Neural cell (in vitro differentiated cells): ENCODE measurements around the gene ACAD10.

Source experiments
- POLR2AphosphoS5 ChIP-seq: IDR thresholded peaks from 2 replicates; pipeline ENCODE4 v1.6.1; 2012
- TF ChIP-seq, protein P1 (sequence below): fragments of 450-650 bp; IDR thresholded peaks from 2 replicates; pipeline ENCODE4 v1.5.1; 2014; ENCODE audit warnings: antibody characterized with exemption, mild to moderate bottlenecking, moderate library complexity; ENCODE audit not compliant: poor library complexity, severe bottlenecking

GRCh38 chr12:111715279-111715678, 29.4 kb downstream of the ACAD10 start:
- TF ChIP-seq, protein P1, sequence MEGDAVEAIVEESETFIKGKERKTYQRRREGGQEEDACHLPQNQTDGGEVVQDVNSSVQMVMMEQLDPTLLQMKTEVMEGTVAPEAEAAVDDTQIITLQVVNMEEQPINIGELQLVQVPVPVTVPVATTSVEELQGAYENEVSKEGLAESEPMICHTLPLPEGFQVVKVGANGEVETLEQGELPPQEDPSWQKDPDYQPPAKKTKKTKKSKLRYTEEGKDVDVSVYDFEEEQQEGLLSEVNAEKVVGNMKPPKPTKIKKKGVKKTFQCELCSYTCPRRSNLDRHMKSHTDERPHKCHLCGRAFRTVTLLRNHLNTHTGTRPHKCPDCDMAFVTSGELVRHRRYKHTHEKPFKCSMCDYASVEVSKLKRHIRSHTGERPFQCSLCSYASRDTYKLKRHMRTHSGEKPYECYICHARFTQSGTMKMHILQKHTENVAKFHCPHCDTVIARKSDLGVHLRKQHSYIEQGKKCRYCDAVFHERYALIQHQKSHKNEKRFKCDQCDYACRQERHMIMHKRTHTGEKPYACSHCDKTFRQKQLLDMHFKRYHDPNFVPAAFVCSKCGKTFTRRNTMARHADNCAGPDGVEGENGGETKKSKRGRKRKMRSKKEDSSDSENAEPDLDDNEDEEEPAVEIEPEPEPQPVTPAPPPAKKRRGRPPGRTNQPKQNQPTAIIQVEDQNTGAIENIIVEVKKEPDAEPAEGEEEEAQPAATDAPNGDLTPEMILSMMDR: no peak
- TF ChIP-seq POLR2AphosphoS5: no peak
